Measurements from ENCODE around the gene CLRN1.

Gene CLRN1

DNA sequence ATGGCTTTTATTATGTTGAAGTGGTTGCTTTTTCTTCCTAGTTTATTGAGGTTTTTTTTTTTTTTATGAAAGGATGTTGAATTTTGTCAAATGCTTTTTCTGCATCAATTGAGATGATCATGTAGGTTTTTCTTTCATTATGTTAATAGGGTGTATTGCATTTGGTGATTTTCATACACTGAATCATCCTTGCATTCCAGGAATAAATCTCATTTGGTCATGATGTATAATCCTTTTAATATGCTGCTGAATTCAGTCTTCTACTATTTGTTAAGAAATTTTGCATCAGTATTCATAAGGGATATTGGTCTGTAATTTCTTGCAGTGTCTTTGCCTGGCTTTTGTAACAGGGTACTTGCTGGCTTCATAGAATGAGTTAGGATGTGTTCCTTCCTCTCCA, 11.5 kb upstream of the CLRN1 start:
- DNase-seq (ENCODE audit: low spot score): no peak
- in situ Hi-C loops (cut with MboI; ENCODE audit: low pct_unique_long_range_greater_than_20kb, low sequenced_read_pairs, unreplicated experiment): no loop called here
- TF ChIP-seq, protein P1, sequence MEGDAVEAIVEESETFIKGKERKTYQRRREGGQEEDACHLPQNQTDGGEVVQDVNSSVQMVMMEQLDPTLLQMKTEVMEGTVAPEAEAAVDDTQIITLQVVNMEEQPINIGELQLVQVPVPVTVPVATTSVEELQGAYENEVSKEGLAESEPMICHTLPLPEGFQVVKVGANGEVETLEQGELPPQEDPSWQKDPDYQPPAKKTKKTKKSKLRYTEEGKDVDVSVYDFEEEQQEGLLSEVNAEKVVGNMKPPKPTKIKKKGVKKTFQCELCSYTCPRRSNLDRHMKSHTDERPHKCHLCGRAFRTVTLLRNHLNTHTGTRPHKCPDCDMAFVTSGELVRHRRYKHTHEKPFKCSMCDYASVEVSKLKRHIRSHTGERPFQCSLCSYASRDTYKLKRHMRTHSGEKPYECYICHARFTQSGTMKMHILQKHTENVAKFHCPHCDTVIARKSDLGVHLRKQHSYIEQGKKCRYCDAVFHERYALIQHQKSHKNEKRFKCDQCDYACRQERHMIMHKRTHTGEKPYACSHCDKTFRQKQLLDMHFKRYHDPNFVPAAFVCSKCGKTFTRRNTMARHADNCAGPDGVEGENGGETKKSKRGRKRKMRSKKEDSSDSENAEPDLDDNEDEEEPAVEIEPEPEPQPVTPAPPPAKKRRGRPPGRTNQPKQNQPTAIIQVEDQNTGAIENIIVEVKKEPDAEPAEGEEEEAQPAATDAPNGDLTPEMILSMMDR (IDR thresholded peaks at IDR 0.05; ENCODE audit: extremely low read depth, insufficient read depth, missing control alignments): no peak

DNA sequence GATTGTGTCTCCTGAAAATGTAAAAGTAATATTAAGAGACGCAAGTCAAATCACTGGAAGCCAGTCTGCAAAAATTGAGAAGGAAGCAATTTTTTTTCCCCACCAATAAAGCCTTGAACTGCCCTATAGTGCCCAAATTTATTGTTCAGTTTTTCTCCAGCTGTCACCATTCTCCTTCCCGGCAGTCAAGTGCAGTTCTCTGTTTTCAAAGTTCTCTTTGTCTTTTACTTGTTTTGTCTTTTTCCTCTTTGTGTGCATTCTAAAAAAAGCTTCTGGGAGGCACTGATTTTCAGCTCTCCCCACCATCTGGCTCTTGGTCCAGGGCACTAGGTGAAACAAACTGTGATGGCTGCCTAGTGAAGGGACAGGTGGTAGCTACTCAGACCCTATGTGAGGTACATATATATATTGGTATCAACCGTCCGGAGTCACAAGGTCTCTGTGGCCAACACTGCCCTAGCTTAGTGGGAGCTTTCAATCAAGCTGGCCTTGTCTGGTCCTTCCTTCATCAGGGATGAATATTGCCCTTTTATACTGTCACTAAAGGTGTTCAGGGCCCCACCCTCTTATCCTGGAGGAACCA, 6.1 kb upstream of the CLRN1 start:
- TF ChIP-seq, protein P1 (IDR thresholded peaks at IDR 0.05; ENCODE audit: extremely low read depth, insufficient read depth, missing control alignments): no peak
- no peak for DNase-seq (ENCODE audit: low spot score)
- in situ Hi-C loops (cut with MboI; ENCODE audit: low pct_unique_long_range_greater_than_20kb, low sequenced_read_pairs, unreplicated experiment): no loop called here

DNA sequence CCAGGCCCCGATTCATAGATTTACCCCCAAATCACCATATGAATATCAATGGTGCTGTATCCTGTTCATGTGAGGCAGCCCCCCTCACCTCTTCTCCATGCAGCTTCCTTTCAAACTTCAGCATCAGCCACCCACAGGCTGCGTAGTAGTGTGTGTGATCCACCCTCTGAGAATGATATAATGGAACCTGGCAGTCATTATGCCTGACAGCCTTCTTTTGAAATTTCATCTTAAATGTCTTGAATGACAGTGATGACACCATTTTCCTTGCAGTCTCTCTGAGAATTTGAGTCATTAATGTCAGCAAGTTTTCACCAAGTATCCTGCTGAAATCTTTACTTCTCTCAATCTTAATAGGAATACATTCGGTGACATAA, 3.5 kb upstream of the CLRN1 start:
- in situ Hi-C loops (cut with MboI; ENCODE audit: low pct_unique_long_range_greater_than_20kb, low sequenced_read_pairs, unreplicated experiment): no loop called here
- TF ChIP-seq, protein P1 (IDR thresholded peaks at IDR 0.05; ENCODE audit: extremely low read depth, insufficient read depth, missing control alignments): no peak
- DNase-seq (ENCODE audit: low spot score): no peak

DNA sequence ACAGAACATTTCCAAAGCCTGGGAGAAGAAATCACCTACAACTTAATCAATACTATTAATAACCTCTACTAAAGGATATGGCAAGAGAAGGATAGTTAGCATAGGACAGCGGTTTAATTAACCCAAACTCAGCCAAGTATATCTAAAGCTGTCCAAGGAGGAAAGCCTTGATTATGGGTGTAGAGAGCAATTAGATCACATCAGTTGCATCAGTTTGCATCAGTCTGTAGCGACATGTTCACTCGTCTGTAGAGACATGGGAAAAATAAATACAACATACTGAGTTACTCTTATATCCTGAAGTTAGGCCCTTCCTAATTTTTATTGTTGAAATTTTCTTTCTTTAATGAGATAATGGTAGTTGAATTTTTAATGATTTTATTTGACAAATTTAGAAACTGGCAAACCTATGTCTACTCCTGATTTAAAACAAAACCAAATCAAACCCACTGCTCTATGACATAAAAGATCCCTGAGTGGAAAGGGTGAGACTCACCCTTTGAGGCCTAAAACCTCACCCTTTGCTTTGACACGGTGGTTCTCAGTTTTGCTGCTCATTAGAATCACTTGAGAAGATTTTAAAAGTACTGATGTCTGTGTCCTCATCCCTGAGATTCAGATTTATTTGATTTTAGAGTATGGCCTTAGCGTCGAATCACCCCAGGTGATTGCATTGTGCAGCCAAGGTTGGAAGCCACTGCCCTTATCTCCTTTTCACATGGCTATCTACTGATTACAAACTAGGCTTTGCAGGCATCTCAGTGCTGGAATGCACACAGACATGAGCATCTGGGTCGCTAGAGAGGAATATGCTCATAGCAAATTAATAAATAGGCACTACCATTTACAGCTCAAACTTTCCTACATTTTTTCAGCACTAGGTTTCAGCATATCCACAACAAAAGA, 2.8 kb upstream of the CLRN1 start:
- in situ Hi-C loops (cut with MboI; ENCODE audit: low pct_unique_long_range_greater_than_20kb, low sequenced_read_pairs, unreplicated experiment): no loop called here
- TF ChIP-seq, protein P1 (IDR thresholded peaks at IDR 0.05; ENCODE audit: extremely low read depth, insufficient read depth, missing control alignments): no peak
- no peak for DNase-seq (ENCODE audit: low spot score)

DNA sequence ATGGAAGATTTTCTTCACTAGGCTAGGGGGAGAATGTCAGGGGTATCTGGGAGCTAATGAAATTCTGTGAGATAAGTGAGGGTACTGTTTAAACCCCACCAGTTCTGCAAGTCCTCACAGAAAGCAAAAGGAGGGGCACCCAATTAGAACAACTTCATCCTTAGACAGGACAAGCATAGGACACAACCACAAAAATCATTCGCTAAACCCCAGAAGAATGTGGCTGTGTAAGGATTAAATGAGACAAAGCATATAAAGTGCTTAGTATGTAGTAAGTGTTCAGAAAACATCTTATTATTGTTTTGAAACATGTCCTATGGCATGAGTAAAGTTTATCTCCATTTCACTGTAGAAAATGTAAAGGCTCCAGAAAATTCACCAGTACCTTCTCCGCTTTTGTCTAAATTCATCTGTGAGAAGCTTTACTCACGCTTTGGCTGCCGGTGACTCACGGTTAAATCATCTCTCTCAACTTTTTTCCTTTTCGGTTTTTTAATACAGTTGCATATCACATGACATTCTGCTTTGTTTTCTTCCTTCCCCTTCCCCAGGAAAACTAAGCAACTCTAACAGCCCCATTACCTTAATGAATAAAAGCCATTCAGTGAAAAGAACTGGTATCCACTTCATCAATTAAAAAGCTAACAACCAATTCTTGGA, 1.7 kb downstream of the CLRN1 start:
- TF ChIP-seq, protein P1 (IDR thresholded peaks at IDR 0.05; ENCODE audit: extremely low read depth, insufficient read depth, missing control alignments): no peak
- in situ Hi-C loops (cut with MboI; ENCODE audit: low pct_unique_long_range_greater_than_20kb, low sequenced_read_pairs, unreplicated experiment): no loop called here
- no peak for DNase-seq (ENCODE audit: low spot score)

DNA sequence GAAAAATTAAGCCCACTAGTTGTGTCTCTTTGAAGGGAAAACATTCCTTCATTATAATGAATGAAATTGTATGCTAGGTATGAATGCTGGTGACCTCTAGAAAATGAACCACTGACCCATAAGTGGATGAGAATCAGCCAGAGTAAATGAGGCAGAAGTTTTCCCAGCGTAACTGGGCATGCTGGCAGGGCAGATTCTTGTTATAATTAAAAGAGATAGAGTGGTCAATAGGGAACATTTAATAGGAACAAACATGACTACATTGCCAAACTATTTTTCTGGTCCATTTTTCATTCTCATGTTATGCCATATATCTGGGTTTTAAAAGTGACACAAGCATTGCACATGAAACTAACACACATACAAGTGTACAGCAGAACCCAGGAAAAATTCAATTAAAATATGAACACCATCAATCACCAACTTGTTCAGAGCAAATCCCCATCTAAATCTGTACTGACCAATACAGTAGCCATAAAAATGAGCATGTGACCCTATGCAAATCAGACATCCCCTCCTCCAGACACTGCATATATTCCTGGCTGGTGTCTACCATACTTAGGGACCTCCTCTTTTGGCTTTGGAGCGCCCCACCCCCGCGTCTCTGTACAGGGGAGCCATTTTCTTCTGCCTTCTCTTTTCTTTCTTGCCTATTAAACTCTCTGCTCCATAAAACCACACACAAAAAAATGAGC, 4.0 kb downstream of the CLRN1 start:
- TF ChIP-seq, protein P1 (IDR thresholded peaks at IDR 0.05; ENCODE audit: extremely low read depth, insufficient read depth, missing control alignments): no peak
- DNase-seq (ENCODE audit: low spot score): no peak
- in situ Hi-C loops (cut with MboI; ENCODE audit: low pct_unique_long_range_greater_than_20kb, low sequenced_read_pairs, unreplicated experiment): no loop called here
